ENCODE measurements around the gene KRT35.
"Not testable (repeated sequence)": the region's sequence is repeated elsewhere in the genome, so short reads cannot be mapped to it uniquely, and the experiment has no call there.

The KRT35 gene

DNA sequence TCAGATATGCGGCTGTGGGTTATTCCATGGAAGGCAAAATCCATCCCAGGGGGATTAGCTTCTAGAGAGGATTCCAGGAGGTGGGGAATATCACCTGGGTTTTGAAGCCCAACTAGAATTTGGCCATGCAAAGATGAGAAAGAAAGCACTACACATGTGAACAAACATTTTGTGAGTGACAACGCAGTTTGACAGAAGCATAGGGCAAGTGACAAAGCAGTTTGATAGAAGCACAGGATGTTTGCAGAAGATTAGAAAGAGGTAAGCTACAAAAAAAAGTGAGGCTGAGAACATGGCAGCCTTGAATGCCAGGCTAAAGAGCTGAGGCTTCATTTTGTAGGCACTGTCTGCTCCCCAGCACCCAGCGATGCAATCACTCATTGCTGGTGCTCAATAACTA lies 27.9 kb downstream of the KRT35 start:
- no peak for DNase-seq (ENCODE audit: low spot score)

DNA sequence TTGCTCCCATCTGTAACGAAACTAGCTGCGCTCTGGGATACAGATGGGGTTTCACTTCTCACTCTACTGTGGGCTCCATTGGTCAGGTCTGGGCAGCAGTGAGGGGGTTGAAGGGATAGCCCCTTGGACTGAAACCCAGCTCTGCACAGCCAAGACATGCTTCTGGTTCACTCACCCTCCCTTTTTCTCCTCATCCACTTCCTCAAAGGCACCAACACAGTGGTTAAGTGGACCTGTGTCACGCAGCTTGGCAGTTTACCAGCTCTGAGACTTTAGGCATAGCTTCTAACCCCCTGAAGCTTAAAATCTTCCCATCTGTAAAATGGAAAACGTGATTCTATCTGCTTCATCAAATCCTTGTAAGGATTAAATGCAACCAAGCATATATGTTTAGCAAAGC lies 28.7 kb downstream of the KRT35 start:
- no peak for DNase-seq (ENCODE audit: low spot score)

DNA sequence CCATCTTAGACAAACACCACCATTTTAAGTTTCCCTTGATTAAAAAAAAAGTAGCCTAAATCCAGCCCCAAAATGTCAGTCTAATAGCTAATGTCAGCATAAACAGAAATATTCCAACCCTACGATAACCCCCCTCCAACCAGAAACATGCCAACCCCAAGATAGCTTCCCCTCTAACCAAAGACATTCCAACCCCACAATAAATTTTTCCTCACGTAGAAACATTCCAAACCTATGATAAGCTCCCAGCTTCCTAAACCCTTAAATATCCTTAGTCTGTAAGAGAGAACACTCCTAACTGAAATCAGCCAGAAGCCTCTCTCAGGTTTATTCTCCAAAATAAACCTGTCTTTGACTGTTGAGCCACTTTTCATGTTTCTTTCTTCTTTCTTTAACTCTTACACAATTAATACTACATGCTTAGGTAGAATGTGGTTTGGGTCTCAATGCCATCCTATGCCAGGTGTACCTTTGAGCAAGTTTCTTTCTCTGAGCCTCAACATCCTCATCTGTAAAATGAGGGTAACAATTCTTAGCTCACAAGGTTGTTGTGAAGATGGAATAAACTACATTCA lies 29.7 kb downstream of the KRT35 start:
- no peak for DNase-seq (ENCODE audit: low spot score)

DNA sequence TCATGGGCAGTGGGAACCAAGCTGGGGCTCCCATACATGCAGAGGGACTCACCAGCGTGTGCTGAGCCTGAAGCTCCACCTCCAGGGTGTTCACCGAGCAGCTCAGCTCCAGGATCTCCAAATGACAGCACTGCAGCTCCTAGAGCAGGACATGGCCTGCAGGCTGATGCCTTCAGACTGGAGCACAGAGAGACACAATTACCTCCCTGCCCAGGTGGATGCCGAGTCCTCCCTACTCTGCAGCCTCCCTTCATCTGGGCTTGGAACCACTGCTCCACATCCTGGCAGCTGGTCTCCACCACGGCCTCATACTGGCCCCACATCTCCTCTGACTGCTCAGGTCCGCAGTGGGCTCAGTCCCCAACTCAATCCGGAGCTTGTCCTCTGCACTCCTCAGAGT lies 31.9 kb downstream of the KRT35 start:
- DNase-seq (ENCODE audit: low spot score), result no peak

DNA sequence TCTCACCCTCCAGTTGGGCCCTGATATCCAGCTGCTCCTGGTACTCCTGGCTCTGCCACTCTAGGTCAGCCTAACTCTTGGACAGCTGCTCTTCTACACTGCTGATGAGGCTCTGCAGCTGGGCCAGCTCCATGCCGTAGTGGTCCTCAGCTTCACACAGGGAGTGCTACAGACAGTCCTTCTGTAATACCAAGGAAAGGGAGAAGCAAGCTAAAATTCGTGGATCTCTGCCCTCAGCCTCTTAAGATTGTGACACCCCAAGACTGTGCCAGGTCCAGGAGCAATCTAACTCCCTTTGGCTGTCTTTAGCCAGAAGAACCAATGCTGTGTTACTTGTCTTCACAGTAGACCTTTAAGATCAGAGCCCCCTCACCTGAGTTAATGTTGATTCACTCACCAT lies 32.4 kb downstream of the KRT35 start:
- DNase-seq (ENCODE audit: low spot score), result no peak

DNA sequence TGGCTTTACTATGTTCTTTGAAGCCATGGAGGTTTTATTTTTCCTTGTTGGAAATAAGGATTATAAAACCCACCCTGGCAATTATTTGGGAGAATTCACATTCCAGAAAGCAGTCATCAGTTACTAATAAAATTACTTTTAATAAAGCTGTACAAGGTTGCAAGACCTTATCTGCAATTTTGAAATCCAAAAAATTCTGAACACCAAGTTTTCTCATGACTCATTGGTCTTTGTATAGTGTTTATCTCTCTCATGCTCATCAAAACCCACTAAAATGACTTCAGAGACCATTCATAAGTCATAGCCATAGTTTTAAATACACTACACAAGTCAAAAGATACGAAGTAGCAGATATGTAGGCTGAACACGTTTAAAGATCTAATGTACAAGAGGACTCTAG lies 34.1 kb downstream of the KRT35 start:
- no peak for DNase-seq (ENCODE audit: low spot score)

DNA sequence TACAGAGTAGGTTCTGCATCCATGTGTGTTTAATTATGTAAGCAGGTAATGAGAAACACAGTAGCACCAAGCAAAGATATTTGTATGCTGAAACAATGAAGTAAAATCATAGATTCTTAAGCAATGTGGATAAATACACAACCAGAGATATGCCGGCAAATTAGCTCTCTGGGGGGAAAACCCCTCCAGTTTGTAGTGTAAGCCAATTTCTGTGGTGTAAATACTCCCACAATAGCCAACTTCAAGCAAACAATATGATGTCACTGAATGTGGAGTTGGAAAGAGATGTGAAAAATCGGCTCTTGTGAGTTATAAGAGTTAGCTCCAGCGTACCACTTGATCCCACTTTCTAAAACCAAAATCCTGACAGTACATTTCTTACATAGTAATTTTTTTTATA lies 36.3 kb downstream of the KRT35 start:
- no peak for DNase-seq (ENCODE audit: low spot score)

DNA sequence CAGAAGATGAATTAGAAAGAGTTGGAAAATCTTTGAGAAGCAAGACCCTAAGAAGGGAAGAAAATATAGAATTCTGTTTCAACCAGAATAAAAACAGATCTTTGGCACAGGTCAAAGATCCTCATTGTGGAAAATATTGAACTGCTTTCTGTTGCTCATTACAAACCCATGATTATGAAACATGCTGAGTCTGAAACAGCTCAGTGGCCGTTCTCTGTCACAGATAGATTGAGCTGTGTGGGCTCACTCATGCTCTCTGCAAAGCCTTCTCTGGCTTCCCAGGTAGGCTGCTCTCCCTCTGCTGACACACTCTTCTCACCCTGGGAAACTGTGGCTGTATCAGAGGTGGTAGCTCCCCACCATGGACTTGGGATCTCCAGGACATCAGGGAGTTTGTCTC lies 36.8 kb downstream of the KRT35 start:
- no peak for DNase-seq (ENCODE audit: low spot score)

DNA sequence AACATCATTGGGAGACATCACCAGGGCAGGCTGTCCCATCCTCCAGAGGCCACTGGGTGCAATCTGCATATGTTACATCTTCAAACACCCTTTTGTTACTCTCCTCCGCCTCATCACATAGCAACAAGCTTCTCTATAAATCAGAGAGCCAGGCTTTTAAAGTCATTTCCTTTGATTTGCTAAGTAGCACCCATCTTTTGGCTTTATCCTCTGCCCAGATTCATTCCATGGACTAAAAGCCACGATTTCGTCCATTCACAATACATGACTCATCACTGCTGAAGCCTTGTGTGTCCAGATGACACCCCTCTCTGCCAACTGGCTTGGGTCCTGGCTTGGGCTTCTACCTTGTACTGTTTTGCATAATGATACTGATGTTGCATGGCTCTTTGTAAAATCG lies 38.2 kb downstream of the KRT35 start:
- no peak for DNase-seq (ENCODE audit: low spot score)

DNA sequence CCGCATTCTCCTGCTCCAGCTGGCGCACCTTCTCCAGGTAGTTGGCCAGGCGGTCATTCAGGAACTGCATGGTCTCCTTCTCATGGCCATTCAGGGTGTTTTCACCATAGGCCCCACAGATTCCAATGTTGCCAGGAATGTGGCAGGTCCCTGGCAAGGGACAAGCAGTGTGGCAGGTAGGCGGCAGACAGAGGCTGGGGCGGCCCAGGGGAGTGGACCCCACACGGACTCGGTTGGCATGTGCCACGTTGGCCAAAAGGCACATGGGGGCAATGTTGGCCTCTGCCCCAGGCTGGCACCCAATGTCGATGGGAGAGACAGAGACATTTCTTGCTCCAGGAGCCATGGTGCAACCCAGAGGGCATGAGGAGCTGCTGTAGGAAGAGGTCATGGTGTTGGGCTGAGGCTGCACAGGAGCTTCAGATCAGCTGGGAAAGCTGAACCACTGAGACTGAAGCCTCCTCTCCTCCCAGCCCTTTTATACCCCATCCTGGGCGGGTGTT lies 40.4 kb downstream of the KRT35 start, which contains the start of gene KRT38:
KRT38 (minus strand) TSS at position 453 of the 503 bp plus-strand sequence; CDS start at position 391, 62 bp downstream.
- DNase-seq (ENCODE audit: low spot score), result no peak

DNA sequence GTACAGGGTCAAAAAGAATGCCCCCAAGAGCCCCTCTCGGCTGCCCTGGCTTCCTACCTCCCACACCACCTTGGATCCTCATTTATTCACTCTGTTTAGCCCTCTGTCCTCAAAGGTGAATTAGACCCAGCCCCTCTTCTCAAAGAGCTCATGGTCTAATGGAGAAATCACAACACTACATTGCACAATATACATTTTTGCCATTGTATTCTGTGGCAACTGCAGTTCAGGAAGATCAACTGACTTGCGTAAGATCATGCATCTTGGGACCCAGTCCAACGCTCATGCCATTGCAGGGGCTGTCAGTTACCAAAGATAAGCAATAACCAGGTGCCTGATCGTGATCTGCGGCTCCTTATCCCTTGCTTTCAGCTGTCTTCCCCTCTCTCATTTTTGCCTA lies 41.6 kb downstream of the KRT35 start:
- DNase-seq (ENCODE audit: low spot score), result no peak

DNA sequence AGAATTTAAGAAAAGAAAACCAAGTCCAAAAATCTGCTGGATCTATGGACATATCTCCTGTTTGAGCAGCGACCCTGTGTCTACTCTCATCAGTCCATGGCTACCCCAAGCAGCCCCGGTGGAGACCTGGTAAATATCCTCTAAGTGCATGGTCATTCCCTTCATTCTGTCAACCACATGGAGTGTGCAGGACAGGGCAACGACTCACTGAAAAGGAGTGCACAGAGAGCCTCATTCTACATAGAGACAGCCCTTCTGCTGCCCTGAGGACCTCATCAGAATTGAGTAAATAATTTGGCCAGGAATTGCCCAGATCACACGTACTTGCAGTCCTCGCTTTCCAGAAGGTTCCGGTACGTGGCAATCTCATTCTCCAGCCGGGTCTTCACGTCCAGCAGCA lies 43.2 kb downstream of the KRT35 start:
- no peak for DNase-seq (ENCODE audit: low spot score)

DNA sequence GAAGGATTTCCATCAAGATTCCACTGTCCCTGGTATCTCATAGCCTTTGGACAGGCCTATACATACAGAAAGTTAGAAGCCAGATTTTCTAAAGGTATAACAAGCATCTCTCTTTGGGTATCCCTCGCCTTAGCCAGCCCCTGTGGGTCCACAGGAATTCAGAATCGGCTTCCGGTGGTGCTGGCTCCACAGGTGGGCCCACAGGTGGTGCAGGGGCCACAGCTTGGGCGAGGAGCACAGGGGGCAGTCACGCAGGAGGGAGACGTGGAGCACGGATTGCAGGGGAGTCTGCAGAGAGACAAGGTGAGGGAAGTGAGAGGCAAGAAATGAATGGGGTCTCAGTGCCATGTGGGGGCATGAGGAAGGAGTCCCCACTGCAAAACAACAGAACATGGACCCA lies 43.7 kb downstream of the KRT35 start:
- DNase-seq (ENCODE audit: low spot score), result no peak

DNA sequence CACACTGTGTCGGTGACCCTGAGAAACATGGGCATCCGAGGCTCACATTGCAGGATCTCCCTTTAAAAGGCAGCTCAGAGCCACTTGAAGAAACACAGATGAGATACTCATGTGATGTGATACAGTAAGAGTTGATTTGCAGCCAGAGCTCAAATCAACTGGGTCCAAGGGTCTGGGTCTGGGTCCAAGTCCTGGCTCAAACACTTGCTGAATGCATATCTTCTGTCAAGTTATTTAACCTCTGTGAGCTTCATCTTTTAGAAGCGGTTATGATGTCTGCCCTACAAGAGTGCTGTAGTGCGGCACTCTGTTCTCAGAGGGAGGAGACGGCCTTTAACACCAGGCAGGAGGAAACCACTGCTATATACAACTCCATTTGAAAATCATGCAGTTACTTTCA lies 46.5 kb downstream of the KRT35 start:
- DNase-seq (ENCODE audit: low spot score), result no peak

DNA sequence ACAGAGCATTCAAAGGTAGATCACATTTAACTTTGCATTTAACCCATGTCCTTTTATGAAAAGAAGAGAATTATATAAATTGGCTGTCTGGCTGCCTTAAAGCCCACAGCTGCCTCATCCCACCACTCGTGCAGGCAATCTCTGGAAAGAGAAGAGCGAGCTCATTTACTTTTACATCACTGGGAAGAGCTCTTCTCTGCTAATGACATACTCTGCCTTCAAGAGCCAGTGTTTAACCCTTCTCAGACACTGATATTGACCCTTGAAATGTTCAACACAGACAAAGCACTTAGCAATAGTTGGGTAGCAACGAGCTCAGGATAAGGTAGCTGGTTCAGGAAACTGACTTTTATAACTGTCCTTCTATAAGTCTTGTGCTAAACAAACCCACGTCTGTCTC lies 46.9 kb downstream of the KRT35 start:
- no peak for DNase-seq (ENCODE audit: low spot score)

DNA sequence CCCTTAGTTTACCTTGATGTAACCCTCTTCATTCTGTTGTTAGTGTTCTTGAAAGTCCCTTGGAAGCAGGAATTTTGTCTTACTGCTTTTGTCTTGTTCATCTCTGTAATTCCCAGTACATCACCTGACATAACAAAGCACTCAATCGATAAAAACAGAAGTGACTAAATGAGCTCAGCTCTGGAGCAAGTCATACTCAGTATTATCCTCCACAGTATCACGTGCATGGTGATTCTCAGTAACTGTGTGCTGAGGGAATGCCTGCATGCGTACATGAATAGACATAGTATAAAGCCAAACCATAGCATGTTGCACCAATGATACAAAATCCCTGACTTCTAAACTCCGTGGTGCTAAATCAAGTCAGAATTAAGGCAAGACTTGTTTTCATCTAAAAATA lies 47.4 kb downstream of the KRT35 start:
- no peak for DNase-seq (ENCODE audit: low spot score)

DNA sequence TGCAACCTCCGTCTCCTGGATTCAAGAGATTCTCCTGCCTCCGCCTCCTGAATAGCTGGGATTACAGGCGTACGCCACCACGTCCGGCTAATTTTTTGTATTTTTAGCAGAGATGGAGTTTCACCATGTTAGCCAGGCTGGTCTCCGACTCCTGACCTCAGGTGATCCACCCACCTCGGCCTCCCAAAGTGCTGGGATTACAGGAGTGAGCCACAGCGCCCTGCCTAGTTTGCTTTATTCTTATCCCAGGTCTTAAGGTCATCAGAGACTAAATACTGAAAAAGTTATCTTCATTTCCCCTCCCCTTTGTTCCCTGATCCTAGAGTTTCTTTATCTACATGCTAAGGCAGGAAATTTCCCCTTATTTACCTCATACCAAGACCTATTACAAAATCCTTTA lies 50.6 kb downstream of the KRT35 start:
- not testable (repeated sequence) for DNase-seq (ENCODE audit: low spot score)

DNA sequence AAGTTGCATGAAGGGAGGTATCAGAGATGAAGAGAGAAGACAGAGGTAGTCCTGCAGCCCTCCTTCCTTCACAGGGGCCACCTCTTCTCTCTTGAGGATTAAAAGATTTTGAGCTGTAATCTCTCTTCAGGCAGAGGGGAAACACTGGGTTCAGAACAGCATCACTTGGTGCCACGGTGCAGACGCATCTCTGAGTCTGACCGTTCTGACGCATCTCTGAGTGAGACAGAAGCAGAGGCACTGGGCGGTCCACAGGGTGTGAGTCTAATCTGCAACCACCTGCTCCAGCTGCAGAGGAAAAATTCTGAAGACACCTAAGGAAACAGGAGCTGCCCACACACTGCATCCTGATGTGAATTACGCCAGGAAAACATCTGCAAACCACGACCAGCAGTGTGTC lies 51.3 kb downstream of the KRT35 start:
- DNase-seq (ENCODE audit: low spot score), result no peak

DNA sequence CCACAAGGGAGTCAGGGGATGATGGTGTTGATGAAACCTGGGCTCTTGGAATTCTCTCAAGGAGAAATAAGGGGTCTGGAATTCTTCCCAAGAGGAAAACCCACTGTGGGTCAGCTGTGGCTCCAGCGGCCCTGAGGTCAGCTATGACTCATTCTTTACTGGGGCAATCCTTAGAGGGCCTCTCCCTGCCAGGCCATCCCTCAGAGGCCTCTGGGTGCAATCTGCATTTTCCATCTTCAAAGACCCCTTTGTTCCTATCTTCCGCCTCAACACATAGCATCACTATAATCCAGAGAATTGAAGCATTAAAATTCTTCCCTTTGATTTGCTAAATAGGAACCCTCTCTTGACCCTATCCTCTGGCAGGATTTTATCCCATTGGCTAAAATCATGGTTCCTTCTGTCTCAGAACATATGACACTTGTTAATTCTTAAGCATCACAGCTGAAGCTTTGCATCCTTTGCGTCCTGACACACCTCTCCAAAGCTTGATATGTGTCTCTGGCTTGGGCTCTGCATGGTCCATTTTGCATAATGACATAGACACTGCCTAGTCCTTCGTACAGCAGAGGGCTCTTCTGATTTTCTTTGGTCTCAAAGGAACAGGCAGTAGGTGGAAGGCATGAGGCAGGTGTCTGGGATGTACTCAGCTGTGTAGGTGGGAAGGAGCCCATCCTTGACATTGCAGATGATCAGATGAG lies 52.2 kb downstream of the KRT35 start:
- no peak for DNase-seq (ENCODE audit: low spot score)

Data from iPS-NIHi11 (cell line).